GM18858 (cell line): Measurements from ENCODE around the gene HS2ST1.
"Not testable (repeated sequence)": the region's sequence is repeated elsewhere in the genome, so short reads cannot be mapped to it uniquely, and the experiment has no call there.

Source experiments
- ATAC-seq: cut with Tn5 transposase; IDR thresholded peaks from one replicate; pipeline ENCODE4 v1.9.1; 2021; ENCODE audit not compliant: unreplicated experiment

Gene HS2ST1

GRCh38 chr1:87056974-87057373 lies 142.5 kb downstream of the HS2ST1 start:
- no peak for ATAC-seq

GRCh38 chr1:87058343-87058649 lies 143.9 kb downstream of the HS2ST1 start:
- ATAC-seq, result no peak

GRCh38 chr1:87061742-87062156 lies 147.3 kb downstream of the HS2ST1 start:
- peak; percentile 57 for ATAC-seq

GRCh38 chr1:87062687-87063086 lies 148.3 kb downstream of the HS2ST1 start:
- ATAC-seq, result no peak

- no peak for ATAC-seq
Observed at GRCh38 chr1:87064309-87064708, 149.9 kb downstream of the HS2ST1 start.

GRCh38 chr1:87064986-87065385 lies 150.6 kb downstream of the HS2ST1 start:
- ATAC-seq, result no peak

- ATAC-seq, result not testable (repeated sequence)
Observed at GRCh38 chr1:87066708-87067107, 152.3 kb downstream of the HS2ST1 start.

GRCh38 chr1:87072411-87072810 lies 158.0 kb downstream of the HS2ST1 start:
- ATAC-seq, result no peak

GRCh38 chr1:87072904-87073303 lies 158.5 kb downstream of the HS2ST1 start:
- ATAC-seq, result no peak

GRCh38 chr1:87074001-87074795 lies 159.8 kb downstream of the HS2ST1 start:
- ATAC-seq, result no peak

- peak; percentile 57 for ATAC-seq
Observed at GRCh38 chr1:87077959-87078639, 163.7 kb downstream of the HS2ST1 start.

GRCh38 chr1:87084244-87084836 lies 169.9 kb downstream of the HS2ST1 start:
- ATAC-seq, result peak; percentile 47

GRCh38 chr1:87086120-87086519 lies 171.7 kb downstream of the HS2ST1 start:
- ATAC-seq, result no peak

- ATAC-seq, result no peak
Observed at GRCh38 chr1:87089070-87089736, 174.8 kb downstream of the HS2ST1 start.

- ATAC-seq, result no peak
Observed at GRCh38 chr1:87089823-87090222, 175.4 kb downstream of the HS2ST1 start.

- peak; percentile 54 for ATAC-seq
Observed at GRCh38 chr1:87091425-87091824, 177.0 kb downstream of the HS2ST1 start.

GRCh38 chr1:87092846-87093245 lies 178.4 kb downstream of the HS2ST1 start:
- ATAC-seq, result no peak

- no peak for ATAC-seq
Observed at GRCh38 chr1:87093286-87093685, 178.9 kb downstream of the HS2ST1 start.

- ATAC-seq, result no peak
Observed at GRCh38 chr1:87094238-87094637, 179.8 kb downstream of the HS2ST1 start.

GRCh38 chr1:87100271-87100670 lies 185.8 kb downstream of the HS2ST1 start:
- ATAC-seq, result no peak

- ATAC-seq, result no peak
Observed at GRCh38 chr1:87103074-87103473, 188.6 kb downstream of the HS2ST1 start.

- ATAC-seq, result no peak
Observed at GRCh38 chr1:87104140-87104539, 189.7 kb downstream of the HS2ST1 start.
